Heart left ventricle (tissue), 16 donors: Measurements from ENCODE around the gene TPK1. TPM values are rescaled to one million over a fixed set of nuclear protein-coding genes. Genes with fewer than 3 reads are reported as not detected.
"Not testable (repeated sequence)": the region's sequence is repeated elsewhere in the genome, so short reads cannot be mapped to it uniquely, and the experiment has no call there.

ENCODE experiments used
- ATAC-seq, 4 donors: fragments of 200-7000 bp; cut with Tn5 transposase; one replicate each; pipeline ENCODE4 v1.9.1; 2020 to 2022; ENCODE audit warnings: moderate library complexity in 4 of 4, mild to moderate bottlenecking in 3 of 4, moderate number of reproducible peaks in 1 of 4
- DNase-seq, 5 donors: peaks; one replicate each; pipeline ENCODE4 v3.0.0-alpha.2; 2020
- H3K27ac ChIP-seq, 12 donors: fragments of 200-600 bp; sonication (generic) in 4 of 12; one replicate each; pipeline versions ENCODE4 v1.5.0 to v1.8.0; 2016 to 2022; ENCODE audit warnings: mild to moderate bottlenecking in 2 of 12
- H3K27me3 ChIP-seq, 9 donors: fragments of 200-600 bp; sonication (generic) in 2 of 9; one replicate each; pipeline versions ENCODE4 v1.5.1 to v1.8.0; 2016 to 2022; ENCODE audit warnings: mild to moderate bottlenecking in 3 of 9
- H3K36me3 ChIP-seq, 9 donors: fragments of 200-600 bp; sonication (generic) in 2 of 9; one replicate each; pipeline versions ENCODE4 v1.5.0 to v1.8.0; 2018 to 2022; ENCODE audit warnings: mild to moderate bottlenecking in 2 of 9
- H3K4me1 ChIP-seq, 12 donors: fragments of 200-600 bp; sonication (generic) in 4 of 12; one replicate each; pipeline versions ENCODE4 v1.5.0 to v1.8.0; 2016 to 2022; ENCODE audit warnings: mild to moderate bottlenecking in 3 of 12
- H3K4me3 ChIP-seq, 12 donors: fragments of 200-600 bp; sonication (generic) in 4 of 12; one replicate each; pipeline versions ENCODE4 v1.5.0 to v1.8.0; 2017 to 2022; ENCODE audit warnings: mild to moderate bottlenecking in 9 of 12, moderate library complexity in 4 of 12
- H3K9me3 ChIP-seq, 12 donors: fragments of 200-600 bp; sonication (generic) in 4 of 12; one replicate each; pipeline versions ENCODE4 v1.5.0 to v1.8.0; 2016 to 2022; ENCODE audit warnings: mild to moderate bottlenecking in 1 of 12
- CTCF ChIP-seq, 12 donors: fragments of 200-600 bp; sonication (generic) in 4 of 12; IDR thresholded peaks; one replicate each; pipeline versions ENCODE4 v1.5.0 to v1.8.0; 2018 to 2022; ENCODE audit warnings: antibody characterized with exemption in 12 of 12, mild to moderate bottlenecking in 5 of 12
- POLR2A ChIP-seq, 2 donors: fragments of 450-650 bp; IDR thresholded peaks; one replicate each; pipeline ENCODE4 v1.6.1; 2017; ENCODE audit warnings: antibody characterized with exemption in 2 of 2, mild to moderate bottlenecking in 2 of 2, moderate library complexity in 2 of 2
- WGBS, 4 donors: extraction: QIAGEN DNeasy Blood & Tissue Kit in 2 of 4; methylation state at CpG; one replicate each; pipeline versions ENCODE4 v1.1.5 to v1.1.7; 2013 to 2018; 5-methylcytosine and 5-hydroxymethylcytosine counted together
- intact Hi-C, 10 donors: fragments of 100-400 bp; cut with DNase I; formaldehyde crosslinking; loops; one replicate each; pipeline versions ENCODE4 v1.11.1 to v1.14.2; 2022
- polyA plus RNA-seq, 2 donors: library from polyadenylated mRNA; stranded (reverse); fragments of 200-250 nt; gene quantifications; one replicate each; pipeline ENCODE4 v1.2.3, GENCODE V29; 2013
- total RNA-seq, 9 donors: library from RNA; depleted of rRNA in 2 of 9; stranded (reverse); fragments of >200 nt in 2 of 9; fragmentation: NEBNext Ultra II Directional in 3 of 9; extraction: Animal tissue kit (Norgen Biotek cat#: 25700) in 3 of 9; gene quantifications; one replicate each; pipeline versions ENCODE4 v1.1.0 to v1.2.4, GENCODE V29; 2016 to 2023
- donor health status: ischemic (EF 13 %, LVEDD 7.1; RV severe dilation, severe dysfunction).
- donor health status: healthy with polysubstance abuse.
- donor health status: DM: no; HTN: yes; CAD: no.
- donor health status: DM: no; HTN: no; CAD: no.
- donor health status: ischemic (EF 25% LVEDD 6.9; RV normal size, moderate dysfunction).
- donor health status: ischemic (EF 25% LVEDD 5.7; RV mildly dilated, moderate dysfunction).
- donor health status: healthy.
- donor health status: DM: yes; HTN: yes; CAD: no.
- donor health status: ischemic (EF 35%, LVEDD 5.7; RV mildly dilated, moderate dysfunction).
- donor health status: nonischemic (EF 11% LVEDD 7.7; RV severe dilation, severe dysfunction).
- donor health status: DM: yes; HTN: yes; CAD: no.
- donor health status: PGD.
- donor health status: ischemic (EF 29% LVEDD 5.4; RV normal size, mild dysfunction).
- donor health status: nonischemic (EF 23%, LVEDD 6.1; RV moderate dilation, normal function).

The TPK1 gene
- total and polyA plus RNA-seq, 11 donors: 2.0 to 8.2 (median 5.0) TPM

- Histone ChIP-seq H3K4me1 (peaks cover 0 to 2% (median 0%) of the 10 kb centered on the region in 12 donors), H3K36me3 (no peaks in the 10 kb centered on the region), H3K27me3 (no peaks in the 10 kb centered on the region), H3K9me3 (no peaks in the 10 kb centered on the region), H3K4me3 (no peak overlapping the region), H3K27ac (no peak overlapping the region)
- WGBS, 4 donors: 0 to 66% (median 36%) methylated on average over 1 of the region's 1 CpG
- no peak for DNase-seq
- intact Hi-C loops: no loop called here
- ATAC-seq: no peak
- TF ChIP-seq POLR2A (IDR thresholded peaks at IDR 0.05) (no peak), CTCF (IDR thresholded peaks at IDR 0.05) (no peak)
Observed at GRCh38 chr7:144782883-144783282, 53.0 kb downstream of the TPK1 start.

GRCh38 chr7:144780071-144780608, 55.7 kb downstream of the TPK1 start:
- H3K36me3 ChIP-seq: no peaks in the 10 kb centered on the region
- 85 to 97% (median 93%) methylated on average over 4 of the region's 4 CpGs for WGBS, 4 donors
- ATAC-seq: no peak
- peaks cover 0 to 2% (median 0%) of the 10 kb centered on the region in 12 donors for H3K4me1 ChIP-seq
- H3K27me3 ChIP-seq: no peaks in the 10 kb centered on the region
- TF ChIP-seq POLR2A (IDR thresholded peaks at IDR 0.05) (no peak), CTCF (IDR thresholded peaks at IDR 0.05) (no peak)
- H3K9me3 ChIP-seq: no peaks in the 10 kb centered on the region
- no peak overlapping the region for H3K4me3 ChIP-seq
- intact Hi-C loops: no loop called here
- no peak for DNase-seq
- no peak overlapping the region for H3K27ac ChIP-seq

- ATAC-seq, H3K27ac ChIP-seq, DNase-seq, H3K9me3 ChIP-seq, H3K4me1 ChIP-seq, H3K36me3 ChIP-seq, H3K27me3 ChIP-seq, intact Hi-C loops, H3K4me3 ChIP-seq: not testable (repeated sequence)
- 85 to 90% (median 87%) methylated on average over 3 of the region's 3 CpGs for WGBS, 4 donors
Observed at GRCh38 chr7:144777889-144778288, 58.0 kb downstream of the TPK1 start.

GRCh38 chr7:144777005-144777839, 58.6 kb downstream of the TPK1 start:
- H3K4me3 ChIP-seq: no peak overlapping the region
- WGBS, 4 donors: 75 to 86% (median 82%) methylated on average over 3 of the region's 3 CpGs
- intact Hi-C loops: no loop called here
- H3K27ac ChIP-seq: no peak overlapping the region
- no peaks in the 10 kb centered on the region for H3K27me3 ChIP-seq
- TF ChIP-seq CTCF (IDR thresholded peaks at IDR 0.05) (no peak), POLR2A (IDR thresholded peaks at IDR 0.05) (no peak)
- no peaks in the 10 kb centered on the region for H3K9me3 ChIP-seq
- H3K36me3 ChIP-seq: no peaks in the 10 kb centered on the region
- DNase-seq: no peak
- no peak for ATAC-seq
- H3K4me1 ChIP-seq: no peaks in the 10 kb centered on the region
